Measurements from ENCODE around the gene DGKD.
"Not testable (repeated sequence)": the region's sequence is repeated elsewhere in the genome, so short reads cannot be mapped to it uniquely, and the experiment has no call there.

DGKD gene

GRCh38 chr2:233385489-233386044 lies 31.3 kb downstream of the DGKD start:
- Histone ChIP-seq H3K9me3 (ENCODE audit: control insufficient read depth in 2 of 2, low read length in 2 of 2) (no peaks in the 10 kb centered on the region), H3K36me3 (ENCODE audit: control insufficient read depth in 2 of 2, insufficient read depth in 2 of 2, low read length in 2 of 2) (no peaks in the 10 kb centered on the region), H3K27ac (ENCODE audit: low read length) (peak overlapping the region; percentile 99), H3K4me1 (ENCODE audit: control insufficient read depth, insufficient read depth, low read length) (peaks cover 44% of the 10 kb centered on the region), H3K9ac (ENCODE audit: low read length in 2 of 2) (peak overlapping the region; percentile 21 to 65), H3K27me3 (ENCODE audit: control insufficient read depth in 1 of 2, insufficient read depth in 2 of 2, low read length in 2 of 2) (no peaks in the 10 kb centered on the region), H3K4me3 (ENCODE audit: low read length in 2 of 2) (no peak overlapping the region)

DNA sequence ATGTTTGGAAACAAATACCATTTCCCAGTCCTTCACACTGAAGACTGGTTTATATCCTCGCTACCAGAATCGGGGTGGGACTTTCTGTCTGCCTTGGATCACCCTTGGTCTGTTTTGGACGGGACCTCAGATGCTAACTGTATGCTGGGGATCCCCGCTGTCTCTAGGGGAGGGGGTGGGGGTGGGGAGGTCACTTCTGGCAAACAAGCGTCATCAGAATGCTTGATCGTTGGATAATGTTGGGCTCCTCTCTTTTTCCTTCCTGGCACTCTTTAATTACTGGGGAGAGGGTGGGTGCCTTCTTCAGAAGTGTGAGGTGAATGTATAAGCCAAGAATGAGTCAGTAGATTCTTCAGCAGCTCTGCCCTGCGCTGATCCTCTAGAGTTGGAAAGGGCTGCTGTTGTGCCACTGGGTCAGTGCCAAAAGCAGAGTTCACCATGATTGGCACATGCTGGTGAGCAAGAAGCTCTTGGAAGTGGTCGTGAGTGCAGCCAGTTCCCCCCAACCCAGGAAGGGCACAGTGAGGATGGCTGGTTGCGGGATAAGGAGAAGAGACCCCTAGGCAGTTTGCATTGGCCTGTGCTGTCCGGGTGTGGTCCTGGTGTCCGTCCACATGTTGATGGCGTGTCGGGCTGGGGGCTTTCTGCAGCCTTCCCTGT lies 32.2 kb downstream of the DGKD start:
- Histone ChIP-seq H3K27ac (ENCODE audit: low read length) (peak overlapping the region; percentile 99), H3K4me3 (ENCODE audit: low read length in 2 of 2) (peak overlapping the region; percentile 33 to 64), H3K27me3 (ENCODE audit: control insufficient read depth in 1 of 2, insufficient read depth in 2 of 2, low read length in 2 of 2) (no peaks in the 10 kb centered on the region), H3K9ac (ENCODE audit: low read length in 2 of 2) (peak overlapping the region; percentile 65 to 86), H3K9me3 (ENCODE audit: control insufficient read depth in 2 of 2, low read length in 2 of 2) (no peaks in the 10 kb centered on the region), H3K4me1 (ENCODE audit: control insufficient read depth, insufficient read depth, low read length) (peaks cover 44% of the 10 kb centered on the region), H3K36me3 (ENCODE audit: control insufficient read depth in 2 of 2, insufficient read depth in 2 of 2, low read length in 2 of 2) (no peaks in the 10 kb centered on the region)

DNA sequence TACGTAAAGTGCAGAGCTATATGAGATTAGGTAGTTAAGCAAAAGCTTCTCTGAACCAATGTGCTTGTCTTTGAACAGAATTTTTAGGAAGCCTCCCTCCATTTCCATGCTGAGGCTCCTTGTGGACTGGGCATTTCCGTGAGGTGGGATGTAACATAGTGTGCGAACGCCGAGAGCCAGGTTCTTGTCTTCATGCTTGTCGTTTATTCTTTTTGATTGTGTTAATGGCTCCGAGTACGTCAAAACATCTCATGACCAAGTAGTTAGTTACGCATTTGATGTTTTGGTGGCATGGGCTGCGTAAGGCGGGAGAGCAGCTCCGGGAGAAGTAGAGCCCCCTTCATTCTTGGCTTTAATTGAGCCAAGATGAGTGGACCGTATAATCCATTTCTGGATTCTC lies 32.9 kb downstream of the DGKD start:
- Histone ChIP-seq H3K9ac (ENCODE audit: low read length in 2 of 2) (peak overlapping the region; percentile 65 to 86), H3K27ac (ENCODE audit: low read length) (peak overlapping the region; percentile 99), H3K36me3 (ENCODE audit: control insufficient read depth in 2 of 2, insufficient read depth in 2 of 2, low read length in 2 of 2) (no peaks in the 10 kb centered on the region), H3K4me1 (ENCODE audit: control insufficient read depth, insufficient read depth, low read length) (peaks cover 44% of the 10 kb centered on the region), H3K9me3 (ENCODE audit: control insufficient read depth in 2 of 2, low read length in 2 of 2) (no peaks in the 10 kb centered on the region), H3K27me3 (ENCODE audit: control insufficient read depth in 1 of 2, insufficient read depth in 2 of 2, low read length in 2 of 2) (no peaks in the 10 kb centered on the region), H3K4me3 (ENCODE audit: low read length in 2 of 2) (peak overlapping the region; percentile 33 to 64)

DNA sequence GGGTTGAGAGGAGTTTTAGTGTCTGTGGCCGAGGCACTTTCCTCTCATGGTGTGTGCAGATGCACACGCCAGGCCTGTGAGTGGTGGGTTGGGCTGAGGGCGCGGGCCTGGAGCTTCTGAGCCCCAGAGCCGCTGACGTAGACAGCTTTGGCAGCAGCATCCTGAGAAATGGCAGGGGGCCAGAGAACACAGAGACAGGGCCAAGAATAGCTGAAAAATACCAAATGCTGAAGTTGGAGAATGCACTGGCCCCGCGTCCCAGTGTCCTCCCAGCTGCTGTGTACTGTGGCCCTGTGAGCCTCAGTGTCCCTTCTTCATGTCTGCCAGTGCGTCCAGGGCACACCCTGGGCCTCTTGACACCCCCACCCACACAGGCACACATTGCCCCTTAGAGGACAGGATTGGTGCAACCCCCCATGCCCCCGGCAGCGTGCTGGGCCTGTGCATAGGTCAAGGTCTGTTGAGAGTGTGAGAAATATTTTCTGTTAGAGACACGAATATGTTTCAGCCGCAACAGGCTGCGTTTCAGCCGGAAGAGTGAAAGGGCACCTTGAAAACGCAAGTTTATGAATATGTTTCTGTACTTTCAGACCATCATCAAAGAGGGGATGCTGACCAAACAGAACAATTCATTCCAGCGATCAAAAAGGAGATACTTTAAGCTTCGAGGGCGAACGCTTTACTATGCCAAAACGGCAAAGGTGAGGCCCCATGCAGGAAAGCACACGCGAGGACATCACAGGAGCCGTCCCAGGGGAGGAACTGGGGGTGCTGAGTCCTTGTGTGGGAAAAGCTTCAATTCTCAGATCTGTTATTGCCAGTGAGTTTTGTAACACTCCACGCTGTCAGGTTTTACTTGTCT lies 33.6 kb downstream of the DGKD start:
- Histone ChIP-seq H3K27me3 (ENCODE audit: control insufficient read depth in 1 of 2, insufficient read depth in 2 of 2, low read length in 2 of 2) (no peaks in the 10 kb centered on the region), H3K4me3 (ENCODE audit: low read length in 2 of 2) (peak overlapping the region; percentile 31 to 65), H3K4me1 (ENCODE audit: control insufficient read depth, insufficient read depth, low read length) (peaks cover 44% of the 10 kb centered on the region), H3K27ac (ENCODE audit: low read length) (peak overlapping the region; percentile 99), H3K36me3 (ENCODE audit: control insufficient read depth in 2 of 2, insufficient read depth in 2 of 2, low read length in 2 of 2) (no peaks in the 10 kb centered on the region), H3K9ac (ENCODE audit: low read length in 2 of 2) (peak overlapping the region; percentile 65 to 86), H3K9me3 (ENCODE audit: control insufficient read depth in 2 of 2, low read length in 2 of 2) (no peaks in the 10 kb centered on the region)

DNA sequence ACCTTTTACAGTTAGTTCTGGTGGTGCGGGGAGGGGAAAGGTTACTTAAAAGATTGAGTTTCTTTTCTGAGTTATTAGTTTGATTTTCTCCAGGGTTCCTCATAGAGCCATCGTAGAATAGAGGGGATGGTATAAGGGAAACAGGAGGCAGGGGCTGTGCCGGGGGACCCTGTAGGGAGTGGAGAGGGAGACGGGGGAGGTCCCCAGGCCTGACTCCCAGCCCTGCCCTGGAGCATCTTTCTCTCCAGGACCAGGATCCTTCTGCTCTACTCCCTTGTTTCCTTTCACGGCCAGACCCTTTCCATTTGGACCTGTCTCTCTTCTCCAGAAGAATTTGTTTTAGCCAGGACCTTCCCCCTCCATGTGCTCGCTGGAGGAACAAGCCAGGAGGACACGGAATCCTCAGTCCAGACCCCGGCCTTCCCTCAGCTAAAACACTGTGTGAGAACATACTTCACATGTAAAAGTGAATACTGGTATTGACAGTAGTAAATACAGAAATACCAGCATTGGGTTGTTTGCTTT lies 35.4 kb downstream of the DGKD start:
- H3K4me3 ChIP-seq (ENCODE audit: low read length in 2 of 2): no peak overlapping the region
- H3K9ac ChIP-seq (ENCODE audit: low read length in 2 of 2): no peak overlapping the region
- H3K36me3 ChIP-seq (ENCODE audit: control insufficient read depth in 2 of 2, insufficient read depth in 2 of 2, low read length in 2 of 2): no peaks in the 10 kb centered on the region
- H3K27me3 ChIP-seq (ENCODE audit: control insufficient read depth in 1 of 2, insufficient read depth in 2 of 2, low read length in 2 of 2): no peaks in the 10 kb centered on the region
- H3K27ac ChIP-seq (ENCODE audit: low read length): peak overlapping the region; percentile 60
- no peaks in the 10 kb centered on the region for H3K9me3 ChIP-seq (ENCODE audit: control insufficient read depth in 2 of 2, low read length in 2 of 2)
- peaks cover 38% of the 10 kb centered on the region for H3K4me1 ChIP-seq (ENCODE audit: control insufficient read depth, insufficient read depth, low read length)

DNA sequence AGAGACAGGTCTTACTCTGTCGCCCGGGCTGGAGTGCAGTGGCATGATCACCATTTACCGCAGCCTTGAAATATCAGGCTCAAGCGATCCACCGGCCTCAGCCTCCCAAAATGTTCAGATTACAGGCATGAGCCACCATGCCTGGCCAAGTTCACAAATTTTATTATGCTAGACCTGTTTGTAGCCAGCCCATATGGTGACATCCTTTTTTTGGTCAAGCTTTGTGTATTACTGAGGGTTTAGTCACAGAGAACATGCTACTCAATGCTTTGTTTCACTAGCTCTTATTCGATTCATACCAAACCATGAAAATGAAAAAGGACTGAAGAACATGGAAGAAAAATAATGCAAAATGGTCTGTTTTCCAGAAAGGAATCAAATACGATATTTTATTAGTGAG lies 41.4 kb downstream of the DGKD start:
- no peaks in the 10 kb centered on the region for H3K36me3 ChIP-seq (ENCODE audit: control insufficient read depth in 2 of 2, insufficient read depth in 2 of 2, low read length in 2 of 2)
- H3K4me3 ChIP-seq (ENCODE audit: low read length in 2 of 2): no peak overlapping the region
- no peaks in the 10 kb centered on the region for H3K27me3 ChIP-seq (ENCODE audit: control insufficient read depth in 1 of 2, insufficient read depth in 2 of 2, low read length in 2 of 2)
- H3K4me1 ChIP-seq (ENCODE audit: control insufficient read depth, insufficient read depth, low read length): no peaks in the 10 kb centered on the region
- H3K27ac ChIP-seq (ENCODE audit: low read length): no peak overlapping the region
- no peak overlapping the region for H3K9ac ChIP-seq (ENCODE audit: low read length in 2 of 2)
- no peaks in the 10 kb centered on the region for H3K9me3 ChIP-seq (ENCODE audit: control insufficient read depth in 2 of 2, low read length in 2 of 2)

DNA sequence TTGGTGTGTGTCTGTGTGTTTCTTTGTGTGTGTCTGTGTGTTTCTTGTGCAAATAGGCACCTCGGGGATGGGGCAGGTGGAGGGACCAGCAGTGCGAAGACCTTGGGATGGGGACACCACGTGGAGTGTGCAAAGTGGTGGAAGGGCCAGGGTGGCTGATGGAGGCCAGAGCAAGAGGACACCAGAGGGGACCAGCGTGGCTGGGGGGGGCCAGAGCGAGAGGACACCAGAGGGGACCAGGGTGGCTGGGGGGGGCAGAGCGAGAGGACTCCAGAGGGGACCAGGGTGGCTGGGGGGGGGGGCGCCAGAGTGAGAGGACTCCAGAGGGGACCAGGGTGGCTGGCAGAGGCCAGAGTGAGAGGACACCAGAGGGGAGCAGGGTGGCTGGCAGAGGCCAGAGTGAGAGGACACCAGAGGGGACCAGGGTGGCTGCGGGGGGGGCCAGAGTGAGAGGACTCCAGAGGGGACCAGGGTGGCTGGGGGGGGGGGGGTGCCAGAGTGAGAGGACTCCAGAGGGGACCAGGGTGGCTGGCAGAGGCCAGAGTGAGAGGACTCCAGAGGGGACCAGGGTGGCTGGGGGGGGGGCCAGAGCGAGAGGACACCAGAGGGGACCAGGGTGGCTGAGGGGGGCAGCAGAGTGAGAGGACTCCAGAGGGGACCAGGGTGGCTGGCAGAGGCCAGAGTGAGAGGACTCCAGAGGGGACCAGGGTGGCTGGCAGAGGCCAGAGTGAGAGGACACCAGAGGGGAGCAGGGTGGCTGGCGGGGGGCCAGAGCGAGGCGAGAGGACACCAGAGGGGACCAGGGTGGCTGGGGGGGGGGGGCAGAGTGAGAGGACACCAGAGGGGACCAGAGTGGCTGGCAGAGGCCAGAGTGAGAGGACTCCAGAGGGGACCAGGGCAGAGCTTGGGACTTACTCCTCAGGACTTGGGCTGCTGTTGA lies 42.7 kb downstream of the DGKD start:
- not testable (repeated sequence) for H3K4me3 ChIP-seq (ENCODE audit: low read length in 2 of 2); H3K27ac ChIP-seq (ENCODE audit: low read length); H3K9me3 ChIP-seq (ENCODE audit: control insufficient read depth in 2 of 2, low read length in 2 of 2); H3K9ac ChIP-seq (ENCODE audit: low read length in 2 of 2); H3K4me1 ChIP-seq (ENCODE audit: control insufficient read depth, insufficient read depth, low read length); H3K36me3 ChIP-seq (ENCODE audit: control insufficient read depth in 2 of 2, insufficient read depth in 2 of 2, low read length in 2 of 2); H3K27me3 ChIP-seq (ENCODE audit: control insufficient read depth in 1 of 2, insufficient read depth in 2 of 2, low read length in 2 of 2)

- Histone ChIP-seq H3K9ac (ENCODE audit: low read length in 2 of 2) (no peak overlapping the region), H3K27me3 (ENCODE audit: control insufficient read depth in 1 of 2, insufficient read depth in 2 of 2, low read length in 2 of 2) (no peaks in the 10 kb centered on the region), H3K9me3 (ENCODE audit: control insufficient read depth in 2 of 2, low read length in 2 of 2) (no peaks in the 10 kb centered on the region), H3K4me3 (ENCODE audit: low read length in 2 of 2) (no peak overlapping the region), H3K4me1 (ENCODE audit: control insufficient read depth, insufficient read depth, low read length) (no peaks in the 10 kb centered on the region), H3K36me3 (ENCODE audit: control insufficient read depth in 2 of 2, insufficient read depth in 2 of 2, low read length in 2 of 2) (no peaks in the 10 kb centered on the region), H3K27ac (ENCODE audit: low read length) (no peak overlapping the region)
Observed at GRCh38 chr2:233399306-233400225, 45.3 kb downstream of the DGKD start.

DNA sequence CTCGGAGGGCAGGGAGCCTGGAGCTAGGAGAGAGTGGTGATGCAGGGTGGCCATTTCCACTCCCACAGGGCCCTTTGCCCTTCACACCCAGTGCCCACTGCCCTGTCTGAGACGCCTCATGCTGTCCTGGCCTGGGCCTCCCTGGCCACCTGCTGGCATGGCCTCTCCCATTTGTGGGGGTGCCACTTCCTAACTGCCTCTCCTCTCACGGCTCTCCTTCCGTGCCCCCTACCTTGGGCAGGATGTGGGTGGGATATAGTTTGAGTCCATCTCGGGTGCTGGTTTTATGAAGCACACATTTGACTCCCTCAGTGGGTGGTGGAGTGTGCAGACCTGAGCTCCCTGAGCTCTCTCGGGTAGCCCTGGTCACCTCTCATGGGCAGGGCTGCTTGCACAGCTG lies 46.0 kb downstream of the DGKD start:
- no peaks in the 10 kb centered on the region for H3K4me1 ChIP-seq (ENCODE audit: control insufficient read depth, insufficient read depth, low read length)
- H3K36me3 ChIP-seq (ENCODE audit: control insufficient read depth in 2 of 2, insufficient read depth in 2 of 2, low read length in 2 of 2): peaks cover 0 to 2% of the 10 kb centered on the region in 2 donors
- no peak overlapping the region for H3K9ac ChIP-seq (ENCODE audit: low read length in 2 of 2)
- H3K4me3 ChIP-seq (ENCODE audit: low read length in 2 of 2): no peak overlapping the region
- no peaks in the 10 kb centered on the region for H3K27me3 ChIP-seq (ENCODE audit: control insufficient read depth in 1 of 2, insufficient read depth in 2 of 2, low read length in 2 of 2)
- no peak overlapping the region for H3K27ac ChIP-seq (ENCODE audit: low read length)
- H3K9me3 ChIP-seq (ENCODE audit: control insufficient read depth in 2 of 2, low read length in 2 of 2): no peaks in the 10 kb centered on the region
